Body of pancreas (tissue), 4 donors: Measurements from ENCODE around the gene HADHB. TPM values are rescaled to one million over a fixed set of nuclear protein-coding genes. Genes with fewer than 3 reads are reported as not detected.
"Not testable (repeated sequence)": the region's sequence is repeated elsewhere in the genome, so short reads cannot be mapped to it uniquely, and the experiment has no call there.

Experiments
- ATAC-seq: fragments of 150-250 bp; one replicate; pipeline ENCODE4 v1.9.1; 2016
- DNase-seq, 4 donors: peaks; one replicate each; pipeline ENCODE4 v3.0.0-alpha.2; 2019
- H3K27ac ChIP-seq, 4 donors: fragments of 200-600 bp; sonication (generic); 1 replicate in 3 of 4; 2 replicates in 1 of 4; pipeline versions ENCODE4 v1.5.1 to v1.6.1; 2016 to 2019; ENCODE audit warnings: mild to moderate bottlenecking in 1 of 4, mixed read lengths in 1 of 4, moderate library complexity in 1 of 4
- H3K27me3 ChIP-seq, 2 donors: fragments of 200-600 bp; sonication (generic); one replicate each; pipeline ENCODE4 v1.6.0; 2016; ENCODE audit warnings: mild to moderate bottlenecking in 1 of 2
- H3K36me3 ChIP-seq, 2 donors: fragments of 200-600 bp; sonication (generic); replicated peaks in 1 of 2; 2 replicates each; pipeline ENCODE4 v1.5.1; 2016; ENCODE audit warnings: low read depth in 2 of 2; ENCODE audit not compliant: insufficient read depth in 1 of 2
- H3K4me1 ChIP-seq: fragments of 200-600 bp; sonication (generic); one replicate; pipeline ENCODE4 v1.6.0; 2016
- H3K4me3 ChIP-seq, 2 donors: fragments of 200-600 bp; sonication (generic); 1 replicate in 1 of 2; 2 replicates in 1 of 2; pipeline ENCODE4 v1.5.1; 2016 to 2019
- H3K9me3 ChIP-seq, 3 donors: fragments of 200-600 bp; sonication (generic); 1 replicate in 2 of 3; 2 replicates in 1 of 3; pipeline ENCODE4 v1.5.1; 2016
- CTCF ChIP-seq, 7 experiments: fragments of 450-650 bp in 4 of 7; fragments of 200-600 bp in 3 of 7; sonication (generic) in 3 of 7; IDR thresholded peaks; one replicate each; pipeline ENCODE4 v1.5.1; 2016 to 2019; ENCODE audit warnings: antibody characterized with exemption in 7 of 7
- POLR2A ChIP-seq, 3 donors: fragments of 450-650 bp; IDR thresholded peaks; one replicate each; pipeline ENCODE4 v1.6.1; 2016; ENCODE audit warnings: antibody characterized with exemption in 3 of 3, mild to moderate bottlenecking in 2 of 3
- WGBS, 2 donors: methylation state at CpG; one replicate each; pipeline ENCODE4 v1.1.5; 2017; 5-methylcytosine and 5-hydroxymethylcytosine counted together
- intact Hi-C: fragments of 100-400 bp; cut with DNase I; formaldehyde crosslinking; loops from one replicate; pipeline ENCODE4 v1.15.1; 2023
- total RNA-seq, 2 donors: library from RNA; depleted of rRNA; stranded (reverse); fragments of >200 nt; gene quantifications; one replicate each; pipeline ENCODE4 v1.1.0, GENCODE V29; 2016

Gene HADHB
- total RNA-seq, 2 donors from 2014 or later, result 108 to 127 TPM

- Histone ChIP-seq H3K4me1 (peaks cover 52% of the 10 kb centered on the region), H3K36me3 (no peaks in the 10 kb centered on the region), H3K27ac (no peak overlapping the region), H3K9me3 (no peaks in the 10 kb centered on the region), H3K4me3 (no peak overlapping the region), H3K27me3 (no peaks in the 10 kb centered on the region)
- no peak for TF ChIP-seq CTCF (IDR thresholded peaks at IDR 0.05)
- TF ChIP-seq POLR2A (IDR thresholded peaks at IDR 0.05), result no peak
- DNase-seq (no peak), ATAC-seq (no peak)
- WGBS, 2 donors, result 77 to 78% methylated on average over 9 of the region's 9 CpGs
- intact Hi-C loops, result no loop called here
Observed at GRCh38 chr2:26246818-26247217, 2.1 kb downstream of the HADHB start.

DNA sequence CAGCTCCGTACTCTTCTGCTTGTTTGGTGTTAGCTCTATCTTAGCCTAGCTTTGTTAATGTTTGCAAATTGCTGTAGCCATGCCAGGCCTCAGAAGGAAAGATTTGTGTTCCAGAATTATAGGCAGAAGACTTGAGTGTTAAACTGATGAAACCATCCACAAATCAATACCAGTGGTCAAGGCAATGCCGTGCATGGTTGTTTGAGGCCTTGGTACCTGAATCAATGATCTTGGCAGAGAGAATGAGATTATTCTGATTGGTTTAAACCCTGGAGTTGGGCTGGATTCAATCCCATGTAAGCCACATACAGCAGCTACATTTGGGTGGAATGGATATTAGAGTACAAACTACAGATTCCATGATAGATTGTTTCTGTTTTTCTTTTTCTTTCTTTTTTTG is 4.9 kb downstream of the HADHB start:
- no peak for TF ChIP-seq POLR2A (IDR thresholded peaks at IDR 0.05)
- no peak for TF ChIP-seq CTCF (IDR thresholded peaks at IDR 0.05)
- H3K4me1 ChIP-seq, result peaks cover 55% of the 10 kb centered on the region
- no peaks in the 10 kb centered on the region for H3K9me3 ChIP-seq
- intact Hi-C loops, result no loop called here
- H3K27ac ChIP-seq, result no peak overlapping the region
- 41 to 55% methylated on average over 2 of the region's 2 CpGs for WGBS, 2 donors
- no peak for ATAC-seq
- H3K4me3 ChIP-seq, result no peak overlapping the region
- DNase-seq, result no peak
- H3K27me3 ChIP-seq, result no peaks in the 10 kb centered on the region
- H3K36me3 ChIP-seq, result no peaks in the 10 kb centered on the region

DNA sequence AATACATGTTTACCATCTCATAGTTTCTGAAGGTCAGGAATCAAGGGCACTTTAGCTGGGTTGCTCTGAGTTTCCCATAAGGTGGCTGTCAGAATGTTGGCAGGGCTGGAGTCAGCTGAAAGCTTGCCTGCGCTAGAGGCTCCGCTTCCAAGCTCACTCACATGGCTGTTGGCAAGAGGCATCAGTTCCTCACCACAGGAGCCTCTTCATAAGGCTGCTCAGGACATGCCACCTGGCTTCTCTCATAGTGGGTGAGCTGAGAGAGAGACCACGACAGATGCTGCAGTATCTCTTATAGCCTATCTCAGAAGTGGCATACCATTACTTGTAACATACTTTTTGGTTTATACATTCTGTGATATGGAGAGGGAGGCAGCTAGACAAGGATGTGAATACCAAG is 7.2 kb downstream of the HADHB start:
- H3K27me3 ChIP-seq, result no peaks in the 10 kb centered on the region
- H3K4me3 ChIP-seq, result no peak overlapping the region
- peaks cover 60% of the 10 kb centered on the region for H3K4me1 ChIP-seq
- intact Hi-C loops, result no loop called here
- H3K36me3 ChIP-seq, result no peaks in the 10 kb centered on the region
- ATAC-seq, result peak; percentile 52
- 16 to 29% methylated on average over 3 of the region's 3 CpGs for WGBS, 2 donors
- H3K27ac ChIP-seq, result peak overlapping the region in 2 of 4 donors; percentile 7 to 29
- DNase-seq, result peak; percentile 28 to 65 (median 48)
- TF ChIP-seq CTCF (IDR thresholded peaks at IDR 0.05) (no peak), POLR2A (IDR thresholded peaks at IDR 0.05) (no peak)
- no peaks in the 10 kb centered on the region for H3K9me3 ChIP-seq

GRCh38 chr2:26255759-26256384 is 11.1 kb downstream of the HADHB start:
- Histone ChIP-seq H3K4me1 (peaks cover 41% of the 10 kb centered on the region), H3K27ac (peak overlapping the region in 3 of 4 donors; percentile 6 to 47 (median 36))
- intact Hi-C loops, result no loop called here

DNA sequence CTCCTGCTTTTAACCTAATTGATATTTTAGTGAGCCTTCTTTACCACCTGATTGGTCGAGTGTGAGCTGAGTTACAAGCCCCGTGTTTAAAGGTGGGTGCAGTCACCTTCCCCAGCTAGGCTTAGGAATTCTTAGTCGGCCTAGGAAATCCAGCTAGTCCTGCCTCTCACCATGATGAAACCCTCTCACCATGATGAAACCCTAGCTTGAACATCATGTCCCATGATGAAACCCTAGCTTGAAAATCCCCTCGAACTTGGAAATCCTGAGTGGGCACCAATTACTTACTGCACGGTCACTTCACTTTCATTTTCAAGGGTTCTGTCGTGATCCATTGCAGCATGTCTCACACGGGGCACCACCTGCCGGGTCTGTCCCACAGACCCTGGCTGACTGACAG is 14.1 kb downstream of the HADHB start:
- H3K27ac ChIP-seq, H3K4me3 ChIP-seq, H3K36me3 ChIP-seq, ATAC-seq, H3K9me3 ChIP-seq, intact Hi-C loops, H3K27me3 ChIP-seq, DNase-seq: not testable (repeated sequence)
- peaks cover 22% of the 10 kb centered on the region for H3K4me1 ChIP-seq
- 90% methylated on average over 8 of the region's 8 CpGs for WGBS, 2 donors

More at GRCh38 chr2:26255759-26256384, 11.1 kb downstream of the HADHB start:
- ATAC-seq (peak; percentile 64), DNase-seq (peak in 2 of 4 donors; percentile 48 to 59)
- no peak for TF ChIP-seq CTCF (IDR thresholded peaks at IDR 0.05)
- no peak for TF ChIP-seq POLR2A (IDR thresholded peaks at IDR 0.05)
- 29 to 42% methylated on average over 3 of the region's 3 CpGs for WGBS, 2 donors
- H3K4me3 ChIP-seq, result no peak overlapping the region
- no peaks in the 10 kb centered on the region for H3K36me3 ChIP-seq
- H3K27me3 ChIP-seq, result no peaks in the 10 kb centered on the region
- H3K9me3 ChIP-seq, result no peaks in the 10 kb centered on the region
